T-helper 1 cell treated with Interleukin-12 subunit alpha and Interleukin-12 subunit beta and Interleukin-4 antibody, amounts not matched to agents 30 μg/mL and 1 μg/mL, for 36 hours (primary cell): ENCODE results near the gene AFAP1L1.

Experiments
- H3K27ac Mint-ChIP-seq: one replicate; pipeline ENCODE4 v1.8.0; 2021; ENCODE audit warnings: mild to moderate bottlenecking, mixed read lengths
- H3K27me3 Mint-ChIP-seq: one replicate; pipeline ENCODE4 v1.8.0; 2021; ENCODE audit warnings: low read depth, mixed read lengths
- H3K36me3 Mint-ChIP-seq: one replicate; pipeline ENCODE4 v1.8.0; 2021; ENCODE audit warnings: low read depth, mixed read lengths
- H3K4me1 Mint-ChIP-seq: one replicate; pipeline ENCODE4 v1.8.0; 2021; ENCODE audit warnings: low read depth, mixed read lengths
- H3K4me3 Mint-ChIP-seq: one replicate; pipeline ENCODE4 v1.8.0; 2021; ENCODE audit warnings: mild to moderate bottlenecking, moderate library complexity, mixed read lengths
- H3K9me3 Mint-ChIP-seq: one replicate; pipeline ENCODE4 v1.8.0; 2021; ENCODE audit warnings: mixed read lengths

AFAP1L1 gene

GRCh38 chr5:149304195-149305078 is 32.8 kb downstream of the AFAP1L1 start:
- Mint-ChIP-seq H3K4me3 (no peak overlapping the region), H3K4me1 (no peaks in the 10 kb centered on the region), H3K9me3 (no peaks in the 10 kb centered on the region), H3K36me3 (no peaks in the 10 kb centered on the region), H3K27ac (no peak overlapping the region), H3K27me3 (no peaks in the 10 kb centered on the region)

- Mint-ChIP-seq H3K9me3 (no peaks in the 10 kb centered on the region), H3K27me3 (no peaks in the 10 kb centered on the region), H3K4me3 (no peak overlapping the region), H3K36me3 (no peaks in the 10 kb centered on the region), H3K27ac (no peak overlapping the region), H3K4me1 (peaks cover 2% of the 10 kb centered on the region)
Observed at GRCh38 chr5:149309354-149309753, 37.7 kb downstream of the AFAP1L1 start.

- peaks cover 2% of the 10 kb centered on the region for H3K4me1 Mint-ChIP-seq
- H3K27me3 Mint-ChIP-seq: no peaks in the 10 kb centered on the region
- no peak overlapping the region for H3K4me3 Mint-ChIP-seq
- H3K27ac Mint-ChIP-seq: no peak overlapping the region
- no peaks in the 10 kb centered on the region for H3K36me3 Mint-ChIP-seq
- H3K9me3 Mint-ChIP-seq: no peaks in the 10 kb centered on the region
Observed at GRCh38 chr5:149310488-149310887, 38.8 kb downstream of the AFAP1L1 start.

- H3K27ac Mint-ChIP-seq: no peak overlapping the region
- no peaks in the 10 kb centered on the region for H3K27me3 Mint-ChIP-seq
- no peak overlapping the region for H3K4me3 Mint-ChIP-seq
- H3K9me3 Mint-ChIP-seq: no peaks in the 10 kb centered on the region
- H3K4me1 Mint-ChIP-seq: peaks cover 2% of the 10 kb centered on the region
- no peaks in the 10 kb centered on the region for H3K36me3 Mint-ChIP-seq
Observed at GRCh38 chr5:149310947-149311658, 39.4 kb downstream of the AFAP1L1 start.

- H3K27me3 Mint-ChIP-seq: no peaks in the 10 kb centered on the region
- H3K4me3 Mint-ChIP-seq: no peak overlapping the region
- peaks cover 2% of the 10 kb centered on the region for H3K4me1 Mint-ChIP-seq
- no peaks in the 10 kb centered on the region for H3K9me3 Mint-ChIP-seq
- no peaks in the 10 kb centered on the region for H3K36me3 Mint-ChIP-seq
- H3K27ac Mint-ChIP-seq: no peak overlapping the region
Observed at GRCh38 chr5:149313151-149313841, 41.6 kb downstream of the AFAP1L1 start.

- Mint-ChIP-seq H3K4me1 (peaks cover 2% of the 10 kb centered on the region), H3K27ac (no peak overlapping the region), H3K9me3 (no peaks in the 10 kb centered on the region), H3K27me3 (no peaks in the 10 kb centered on the region), H3K36me3 (no peaks in the 10 kb centered on the region), H3K4me3 (no peak overlapping the region)
Observed at GRCh38 chr5:149314571-149315111, 43.0 kb downstream of the AFAP1L1 start.

GRCh38 chr5:149315753-149316152 is 44.1 kb downstream of the AFAP1L1 start:
- Mint-ChIP-seq H3K9me3 (no peaks in the 10 kb centered on the region), H3K36me3 (no peaks in the 10 kb centered on the region)

GRCh38 chr5:149317281-149318048 is 45.8 kb downstream of the AFAP1L1 start:
- Mint-ChIP-seq H3K9me3 (no peaks in the 10 kb centered on the region), H3K4me1 (no peaks in the 10 kb centered on the region), H3K4me3 (no peak overlapping the region), H3K36me3 (no peaks in the 10 kb centered on the region), H3K27ac (no peak overlapping the region), H3K27me3 (no peaks in the 10 kb centered on the region)

More at GRCh38 chr5:149315753-149316152, 44.1 kb downstream of the AFAP1L1 start:
- H3K27ac Mint-ChIP-seq: no peak overlapping the region
- H3K4me1 Mint-ChIP-seq: peaks cover 2% of the 10 kb centered on the region
- H3K4me3 Mint-ChIP-seq: no peak overlapping the region
- no peaks in the 10 kb centered on the region for H3K27me3 Mint-ChIP-seq

- Mint-ChIP-seq H3K27ac (no peak overlapping the region), H3K36me3 (no peaks in the 10 kb centered on the region), H3K4me1 (no peaks in the 10 kb centered on the region), H3K27me3 (no peaks in the 10 kb centered on the region), H3K9me3 (no peaks in the 10 kb centered on the region), H3K4me3 (no peak overlapping the region)
Observed at GRCh38 chr5:149319174-149319573, 47.5 kb downstream of the AFAP1L1 start.

- H3K4me3 Mint-ChIP-seq: no peak overlapping the region
- no peaks in the 10 kb centered on the region for H3K27me3 Mint-ChIP-seq
- H3K9me3 Mint-ChIP-seq: no peaks in the 10 kb centered on the region
- H3K27ac Mint-ChIP-seq: no peak overlapping the region
- H3K36me3 Mint-ChIP-seq: no peaks in the 10 kb centered on the region
- H3K4me1 Mint-ChIP-seq: no peaks in the 10 kb centered on the region
Observed at GRCh38 chr5:149320791-149321330, 49.2 kb downstream of the AFAP1L1 start.

GRCh38 chr5:149322518-149322917 is 50.9 kb downstream of the AFAP1L1 start:
- H3K27me3 Mint-ChIP-seq: no peaks in the 10 kb centered on the region
- H3K27ac Mint-ChIP-seq: no peak overlapping the region
- H3K36me3 Mint-ChIP-seq: no peaks in the 10 kb centered on the region
- H3K4me3 Mint-ChIP-seq: no peak overlapping the region
- H3K9me3 Mint-ChIP-seq: no peaks in the 10 kb centered on the region
- H3K4me1 Mint-ChIP-seq: no peaks in the 10 kb centered on the region

- Mint-ChIP-seq H3K4me1 (no peaks in the 10 kb centered on the region), H3K4me3 (no peak overlapping the region), H3K9me3 (no peaks in the 10 kb centered on the region), H3K27me3 (no peaks in the 10 kb centered on the region), H3K27ac (no peak overlapping the region), H3K36me3 (no peaks in the 10 kb centered on the region)
Observed at GRCh38 chr5:149323210-149323609, 51.6 kb downstream of the AFAP1L1 start.

GRCh38 chr5:149323621-149324205 is 52.1 kb downstream of the AFAP1L1 start:
- no peaks in the 10 kb centered on the region for H3K27me3 Mint-ChIP-seq
- no peaks in the 10 kb centered on the region for H3K36me3 Mint-ChIP-seq
- H3K4me3 Mint-ChIP-seq: no peak overlapping the region
- H3K4me1 Mint-ChIP-seq: no peaks in the 10 kb centered on the region
- H3K27ac Mint-ChIP-seq: no peak overlapping the region
- no peaks in the 10 kb centered on the region for H3K9me3 Mint-ChIP-seq
